ENCODE data around the gene MAST4.

GRCh38 chr5:67147760-67148159 lies 551.6 kb downstream of the MAST4 start:
- TF ChIP-seq, protein P1, sequence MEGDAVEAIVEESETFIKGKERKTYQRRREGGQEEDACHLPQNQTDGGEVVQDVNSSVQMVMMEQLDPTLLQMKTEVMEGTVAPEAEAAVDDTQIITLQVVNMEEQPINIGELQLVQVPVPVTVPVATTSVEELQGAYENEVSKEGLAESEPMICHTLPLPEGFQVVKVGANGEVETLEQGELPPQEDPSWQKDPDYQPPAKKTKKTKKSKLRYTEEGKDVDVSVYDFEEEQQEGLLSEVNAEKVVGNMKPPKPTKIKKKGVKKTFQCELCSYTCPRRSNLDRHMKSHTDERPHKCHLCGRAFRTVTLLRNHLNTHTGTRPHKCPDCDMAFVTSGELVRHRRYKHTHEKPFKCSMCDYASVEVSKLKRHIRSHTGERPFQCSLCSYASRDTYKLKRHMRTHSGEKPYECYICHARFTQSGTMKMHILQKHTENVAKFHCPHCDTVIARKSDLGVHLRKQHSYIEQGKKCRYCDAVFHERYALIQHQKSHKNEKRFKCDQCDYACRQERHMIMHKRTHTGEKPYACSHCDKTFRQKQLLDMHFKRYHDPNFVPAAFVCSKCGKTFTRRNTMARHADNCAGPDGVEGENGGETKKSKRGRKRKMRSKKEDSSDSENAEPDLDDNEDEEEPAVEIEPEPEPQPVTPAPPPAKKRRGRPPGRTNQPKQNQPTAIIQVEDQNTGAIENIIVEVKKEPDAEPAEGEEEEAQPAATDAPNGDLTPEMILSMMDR (IDR thresholded peaks at IDR 0.05; ENCODE audit: insufficient read depth, low read depth, low read length): no peak
- TF ChIP-seq EZH2 (IDR thresholded peaks at IDR 0.05; ENCODE audit: insufficient read depth, low read length): no peak
